SK-N-MC (cell line): Measurements from ENCODE around the gene CREBZF.

Source experiments
- EZH2 ChIP-seq: fragments of 200-600 bp; sonication (generic); IDR thresholded peaks from one replicate; pipeline ENCODE4 v1.6.1; 2017; ENCODE audit warnings: antibody characterized with exemption
- POLR2AphosphoS5 ChIP-seq: IDR thresholded peaks from 2 replicates; pipeline ENCODE4 v1.6.1; 2012; ENCODE audit warnings: mild to moderate bottlenecking, low read depth, low read length, borderline replicate concordance

DNA sequence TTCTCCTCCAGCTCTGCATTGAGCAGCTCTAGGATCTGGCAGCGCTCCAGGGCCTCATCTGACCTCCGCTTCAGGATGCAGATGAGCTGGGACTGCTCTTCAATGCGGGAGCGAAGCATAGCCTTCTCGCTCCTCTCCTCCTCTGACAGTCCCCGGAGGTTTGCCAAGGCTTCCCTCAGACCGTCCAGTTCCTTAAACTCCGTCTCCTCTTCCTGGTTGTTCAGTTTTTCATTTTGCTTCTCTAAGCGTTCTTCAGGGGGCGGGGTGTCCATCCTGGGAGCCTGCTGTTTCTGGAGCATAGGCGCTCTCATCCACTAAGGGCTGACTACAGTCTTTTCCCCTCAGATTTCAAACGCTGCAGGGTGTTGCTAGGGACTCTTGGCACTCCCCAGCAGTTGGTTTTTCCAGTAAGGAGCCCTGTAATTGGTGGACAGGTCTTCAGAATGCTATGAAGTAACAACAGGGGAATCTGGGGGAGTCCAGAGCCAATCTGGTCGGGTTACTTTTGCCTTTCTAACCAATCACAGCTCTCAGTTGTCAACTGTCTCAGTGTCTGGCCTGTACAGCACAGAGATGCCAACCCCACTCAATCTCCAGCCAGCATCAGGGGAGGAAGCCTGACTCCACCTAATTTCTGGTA lies 21.0 kb upstream of the CREBZF start, which contains the start of gene CCDC89:
- TF ChIP-seq EZH2 (no peak), POLR2AphosphoS5 (no peak)
